Measurements from ENCODE around the gene TIMP1.

The TIMP1 gene

GRCh38 chrX:47581731-47582647, at the start of gene TIMP1:
TSS of gene TIMP1 (plus strand) at chrX:47582436. CDS start at chrX:47583416, 980 bp downstream.
- peak; percentile 83 for DNase-seq (ENCODE audit: low spot score)

GRCh38 chrX:47539860-47540259, 42.4 kb upstream of the TIMP1 start:
- DNase-seq (ENCODE audit: low spot score) = no peak

- no peak for DNase-seq (ENCODE audit: low spot score)
Measured at GRCh38 chrX:47540754-47541538, 41.3 kb upstream of the TIMP1 start.

- no peak for DNase-seq (ENCODE audit: low spot score)
Measured at GRCh38 chrX:47543496-47543895, 38.7 kb upstream of the TIMP1 start.

- DNase-seq (ENCODE audit: low spot score) = peak; percentile 87
Measured at GRCh38 chrX:47556045-47556623, 26.1 kb upstream of the TIMP1 start.

GRCh38 chrX:47558436-47558835, 23.8 kb upstream of the TIMP1 start:
- no peak for DNase-seq (ENCODE audit: low spot score)

GRCh38 chrX:47560179-47560933, 21.9 kb upstream of the TIMP1 start:
- no peak for DNase-seq (ENCODE audit: low spot score)

- peak; percentile 98 for DNase-seq (ENCODE audit: low spot score)
Measured at GRCh38 chrX:47560934-47561658, 21.1 kb upstream of the TIMP1 start, which contains the start of gene ARAF. TSS of gene ARAF (plus strand) at chrX:47561205. CDS start at chrX:47562968, 1,763 bp downstream.

- no peak for DNase-seq (ENCODE audit: low spot score)
Measured at GRCh38 chrX:47561659-47562151, 20.5 kb upstream of the TIMP1 start.

- peak; percentile 38 for DNase-seq (ENCODE audit: low spot score)
Measured at GRCh38 chrX:47562615-47563243, 19.5 kb upstream of the TIMP1 start.

- DNase-seq (ENCODE audit: low spot score) = peak; percentile 3
Measured at GRCh38 chrX:47563801-47564315, 18.4 kb upstream of the TIMP1 start.

- DNase-seq (ENCODE audit: low spot score) = no peak
Measured at GRCh38 chrX:47564438-47565085, 17.7 kb upstream of the TIMP1 start.

- no peak for DNase-seq (ENCODE audit: low spot score)
Measured at GRCh38 chrX:47566841-47567240, 15.4 kb upstream of the TIMP1 start.

GRCh38 chrX:47568656-47569295, 13.5 kb upstream of the TIMP1 start:
- DNase-seq (ENCODE audit: low spot score) = peak; percentile 23

GRCh38 chrX:47570794-47571193, 11.4 kb upstream of the TIMP1 start:
- DNase-seq (ENCODE audit: low spot score) = no peak

GRCh38 chrX:47571215-47571614, 11.0 kb upstream of the TIMP1 start:
- DNase-seq (ENCODE audit: low spot score) = no peak

GRCh38 chrX:47571896-47572295, 10.3 kb upstream of the TIMP1 start:
- no peak for DNase-seq (ENCODE audit: low spot score)

GRCh38 chrX:47572773-47573340, 9.4 kb upstream of the TIMP1 start:
- no peak for DNase-seq (ENCODE audit: low spot score)
